Vagina (tissue), 2 donors: ENCODE measurements around the gene PPP2R2C. TPM values are rescaled to one million over a fixed set of nuclear protein-coding genes. Genes with fewer than 3 reads are reported as not detected.

Experiments used
- DNase-seq, 2 donors: peaks; one replicate each; pipeline ENCODE4 v3.0.0-alpha.2; 2017; ENCODE audit errors: extremely low spot score in 2 of 2
- H3K27ac ChIP-seq: fragments of 200-600 bp; sonication (generic); one replicate; pipeline ENCODE4 v1.5.1; 2019
- H3K27me3 ChIP-seq: fragments of 200-600 bp; sonication (generic); one replicate; pipeline ENCODE4 v1.5.1; 2019
- H3K36me3 ChIP-seq, 2 donors: fragments of 200-600 bp; sonication (generic); one replicate each; pipeline ENCODE4 v1.5.1; 2017 to 2019
- H3K4me1 ChIP-seq: fragments of 200-600 bp; sonication (generic); one replicate; pipeline ENCODE4 v1.5.1; 2019
- H3K4me3 ChIP-seq, 2 donors: fragments of 200-600 bp; sonication (generic); 1 replicate in 1 of 2; 2 replicates in 1 of 2; pipeline ENCODE4 v1.5.1; 2016 to 2019
- H3K9me3 ChIP-seq: fragments of 200-600 bp; sonication (generic); one replicate; pipeline ENCODE4 v1.5.1; 2019
- CTCF ChIP-seq, 3 experiments: fragments of 450-650 bp in 2 of 3; fragments of 200-600 bp in 1 of 3; sonication (generic) in 1 of 3; IDR thresholded peaks; one replicate each; pipeline ENCODE4 v1.5.1; 2017 to 2019; ENCODE audit warnings: antibody characterized with exemption in 3 of 3, mild to moderate bottlenecking in 2 of 3, moderate library complexity in 2 of 3
- POLR2A ChIP-seq, 2 donors: fragments of 450-650 bp; IDR thresholded peaks; one replicate each; pipeline ENCODE4 v1.6.1; 2017; ENCODE audit warnings: antibody characterized with exemption in 2 of 2, mild to moderate bottlenecking in 2 of 2, moderate library complexity in 2 of 2
- POLR2AphosphoS5 ChIP-seq, 2 donors: sonication (generic); formaldehyde crosslinking; IDR thresholded peaks; one replicate each; pipeline ENCODE4 v1.9.0; 2017; ENCODE audit warnings: antibody characterized with exemption in 2 of 2, mild to moderate bottlenecking in 2 of 2, low read depth in 1 of 2; ENCODE audit not compliant: insufficient read depth in 1 of 2
- intact Hi-C: fragments of 100-400 bp; cut with DNase I; formaldehyde crosslinking; loops from one replicate; pipeline ENCODE4 v1.15.1; 2023
- total RNA-seq: library from RNA; depleted of rRNA; stranded (reverse); fragments of >200 nt; gene quantifications from one replicate; pipeline ENCODE4 v1.2.3, GENCODE V29; 2016

PPP2R2C gene
- total RNA-seq, 1 donor from 2014 or later: 17.2 TPM

GRCh38 chr4:6494431-6495295, 22.2 kb upstream of the PPP2R2C start:
- intact Hi-C loops: no loop called here
- H3K4me1 ChIP-seq: peaks cover 19% of the 10 kb centered on the region
- DNase-seq: peak; percentile 79 to 85
- H3K36me3 ChIP-seq: no peaks in the 10 kb centered on the region
- no peaks in the 10 kb centered on the region for H3K27me3 ChIP-seq
- H3K9me3 ChIP-seq: no peaks in the 10 kb centered on the region
- no peak overlapping the region for H3K27ac ChIP-seq
- TF ChIP-seq POLR2AphosphoS5 (IDR thresholded peaks at IDR 0.05; ENCODE audit: insufficient read depth in 1 of 2, low read depth in 1 of 2) (no peak), POLR2A (IDR thresholded peaks at IDR 0.05) (no peak), CTCF (IDR thresholded peaks at IDR 0.05) (no peak)
- H3K4me3 ChIP-seq: no peak overlapping the region

- intact Hi-C loops: no loop called here
- no peaks in the 10 kb centered on the region for H3K27me3 ChIP-seq
- H3K4me3 ChIP-seq: no peak overlapping the region
- no peak overlapping the region for H3K27ac ChIP-seq
- H3K4me1 ChIP-seq: peaks cover 19% of the 10 kb centered on the region
- no peak for TF ChIP-seq CTCF (IDR thresholded peaks at IDR 0.05)
- no peak for TF ChIP-seq POLR2A (IDR thresholded peaks at IDR 0.05)
- no peak for TF ChIP-seq POLR2AphosphoS5 (IDR thresholded peaks at IDR 0.05; ENCODE audit: insufficient read depth in 1 of 2, low read depth in 1 of 2)
- no peaks in the 10 kb centered on the region for H3K36me3 ChIP-seq
- H3K9me3 ChIP-seq: no peaks in the 10 kb centered on the region
- DNase-seq: peak; percentile 54 to 88
These were observed 21.4 kb upstream of the PPP2R2C start for GRCh38 chr4:6493658-6494304.

GRCh38 chr4:6492861-6493657, 20.6 kb upstream of the PPP2R2C start:
- intact Hi-C loops: no loop called here
- H3K27ac ChIP-seq: no peak overlapping the region
- H3K27me3 ChIP-seq: no peaks in the 10 kb centered on the region
- H3K36me3 ChIP-seq: no peaks in the 10 kb centered on the region
- TF ChIP-seq POLR2A (IDR thresholded peaks at IDR 0.05) (no peak), CTCF (IDR thresholded peaks at IDR 0.05) (no peak), POLR2AphosphoS5 (IDR thresholded peaks at IDR 0.05; ENCODE audit: insufficient read depth in 1 of 2, low read depth in 1 of 2) (no peak)
- H3K4me1 ChIP-seq: peaks cover 19% of the 10 kb centered on the region
- H3K9me3 ChIP-seq: no peaks in the 10 kb centered on the region
- DNase-seq: peak; percentile 74 to 78
- no peak overlapping the region for H3K4me3 ChIP-seq

- H3K4me1 ChIP-seq: peaks cover 19% of the 10 kb centered on the region
- DNase-seq: peak; percentile 52 to 55
- no peak overlapping the region for H3K27ac ChIP-seq
- H3K27me3 ChIP-seq: no peaks in the 10 kb centered on the region
- TF ChIP-seq CTCF (IDR thresholded peaks at IDR 0.05) (no peak), POLR2A (IDR thresholded peaks at IDR 0.05) (no peak), POLR2AphosphoS5 (IDR thresholded peaks at IDR 0.05; ENCODE audit: insufficient read depth in 1 of 2, low read depth in 1 of 2) (no peak)
- no peaks in the 10 kb centered on the region for H3K9me3 ChIP-seq
- H3K36me3 ChIP-seq: no peaks in the 10 kb centered on the region
- no peak overlapping the region for H3K4me3 ChIP-seq
- intact Hi-C loops: no loop called here
These were observed 19.7 kb upstream of the PPP2R2C start for GRCh38 chr4:6492027-6492590.
